BE2C (cell line): Measurements from ENCODE around the gene IDI2.

Source experiments
- DNase-seq: peaks from one replicate; pipeline ENCODE4 v3.0.0-alpha.2; 2020
- H3K27me3 ChIP-seq: fragments of 250-450 bp; sonication (Bioruptor Pico); 2 replicates; pipeline ENCODE4 v1.5.1; 2020; ENCODE audit warnings: mild to moderate bottlenecking
- H3K36me3 ChIP-seq: fragments of 250-450 bp; sonication (Bioruptor Pico); 2 replicates; pipeline ENCODE4 v1.5.1; 2020; ENCODE audit warnings: mild to moderate bottlenecking
- H3K4me1 ChIP-seq: fragments of 250-450 bp; sonication (Bioruptor Pico); 2 replicates; pipeline ENCODE4 v1.5.1; 2020
- H3K4me3 ChIP-seq: 2 replicates; pipeline ENCODE4 v1.5.1; 2011; ENCODE audit warnings: low read depth, low read length
- H3K9me3 ChIP-seq: fragments of 250-450 bp; sonication (Bioruptor Pico); 2 replicates; pipeline ENCODE4 v1.5.1; 2020
- TF ChIP-seq, protein P1 (sequence below): IDR thresholded peaks from 2 replicates; pipeline ENCODE4 v1.5.1; 2012; ENCODE audit warnings: mild to moderate bottlenecking, low read depth, low read length

IDI2 gene

DNA sequence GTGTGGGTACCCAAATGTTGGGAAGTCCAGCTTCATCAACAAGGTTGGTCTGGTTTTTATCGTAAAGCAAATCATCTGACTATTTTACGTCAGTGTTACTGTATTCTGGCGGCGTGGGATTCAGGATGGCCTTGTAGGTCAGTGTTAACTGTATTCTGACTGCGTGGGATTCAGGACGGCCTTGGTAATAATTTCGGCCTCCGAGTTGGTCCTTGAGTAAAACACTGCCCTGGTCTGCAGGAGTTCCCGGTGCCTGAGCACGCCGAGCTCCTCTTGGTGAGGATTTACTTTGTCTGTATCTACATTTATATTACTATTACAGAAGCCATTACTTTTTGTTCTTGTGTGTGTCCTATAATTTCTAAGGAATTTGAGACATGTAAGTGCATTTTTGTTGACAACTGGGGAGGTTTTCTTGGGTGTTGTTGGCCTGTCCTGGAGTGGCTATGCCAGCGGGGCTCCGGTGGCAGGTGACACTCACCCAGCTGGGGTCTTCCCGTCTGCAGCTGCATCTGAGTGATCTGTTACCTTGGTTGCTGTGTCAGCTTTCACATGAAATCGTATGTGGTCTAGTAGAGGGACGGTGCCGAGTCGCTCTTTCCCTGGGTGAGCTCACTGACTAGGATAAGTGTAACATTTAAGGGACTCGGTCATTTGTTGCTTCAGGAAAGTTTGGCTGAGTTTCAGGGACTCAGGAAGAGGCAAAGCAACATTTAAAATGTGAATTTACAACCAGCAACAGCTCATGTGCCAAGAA is 28.2 kb downstream of the IDI2 start:
- Histone ChIP-seq H3K36me3 (peaks cover 100% of the 10 kb centered on the region), H3K9me3 (no peaks in the 10 kb centered on the region), H3K4me1 (no peaks in the 10 kb centered on the region), H3K27me3 (no peaks in the 10 kb centered on the region), H3K4me3 (no peak overlapping the region)
- no peak for DNase-seq
- TF ChIP-seq, protein P1, sequence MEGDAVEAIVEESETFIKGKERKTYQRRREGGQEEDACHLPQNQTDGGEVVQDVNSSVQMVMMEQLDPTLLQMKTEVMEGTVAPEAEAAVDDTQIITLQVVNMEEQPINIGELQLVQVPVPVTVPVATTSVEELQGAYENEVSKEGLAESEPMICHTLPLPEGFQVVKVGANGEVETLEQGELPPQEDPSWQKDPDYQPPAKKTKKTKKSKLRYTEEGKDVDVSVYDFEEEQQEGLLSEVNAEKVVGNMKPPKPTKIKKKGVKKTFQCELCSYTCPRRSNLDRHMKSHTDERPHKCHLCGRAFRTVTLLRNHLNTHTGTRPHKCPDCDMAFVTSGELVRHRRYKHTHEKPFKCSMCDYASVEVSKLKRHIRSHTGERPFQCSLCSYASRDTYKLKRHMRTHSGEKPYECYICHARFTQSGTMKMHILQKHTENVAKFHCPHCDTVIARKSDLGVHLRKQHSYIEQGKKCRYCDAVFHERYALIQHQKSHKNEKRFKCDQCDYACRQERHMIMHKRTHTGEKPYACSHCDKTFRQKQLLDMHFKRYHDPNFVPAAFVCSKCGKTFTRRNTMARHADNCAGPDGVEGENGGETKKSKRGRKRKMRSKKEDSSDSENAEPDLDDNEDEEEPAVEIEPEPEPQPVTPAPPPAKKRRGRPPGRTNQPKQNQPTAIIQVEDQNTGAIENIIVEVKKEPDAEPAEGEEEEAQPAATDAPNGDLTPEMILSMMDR, result no peak

GRCh38 chr10:996031-996430 is 29.6 kb downstream of the IDI2 start:
- TF ChIP-seq, protein P1, result no peak
- no peaks in the 10 kb centered on the region for H3K9me3 ChIP-seq
- H3K4me3 ChIP-seq, result no peak overlapping the region
- peaks cover 88% of the 10 kb centered on the region for H3K36me3 ChIP-seq
- DNase-seq, result no peak
- H3K4me1 ChIP-seq, result no peaks in the 10 kb centered on the region
- no peaks in the 10 kb centered on the region for H3K27me3 ChIP-seq

DNA sequence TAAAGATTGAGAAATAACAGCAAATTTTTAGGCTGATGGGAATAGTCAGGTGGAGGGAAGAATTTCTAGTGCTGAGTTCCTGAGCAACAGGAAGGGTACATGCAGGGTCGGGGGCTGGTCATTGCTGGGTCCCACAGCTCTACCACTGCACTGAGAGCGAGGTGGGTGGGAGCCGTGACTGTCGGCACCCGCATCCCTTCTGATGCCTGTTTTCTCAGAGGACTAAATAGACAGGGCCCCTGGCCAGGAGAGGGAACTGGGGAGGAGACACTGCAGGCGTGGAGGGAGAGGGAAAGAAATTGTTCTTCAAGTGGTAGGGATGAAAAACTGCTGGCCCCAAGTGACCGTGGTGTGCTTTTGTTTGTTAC is 30.1 kb downstream of the IDI2 start:
- no peak overlapping the region for H3K4me3 ChIP-seq
- peaks cover 83% of the 10 kb centered on the region for H3K36me3 ChIP-seq

GRCh38 chr10:994836-995558 is 30.7 kb downstream of the IDI2 start:
- H3K4me1 ChIP-seq, result no peaks in the 10 kb centered on the region
- H3K9me3 ChIP-seq, result no peaks in the 10 kb centered on the region
- no peak overlapping the region for H3K4me3 ChIP-seq
- peaks cover 81% of the 10 kb centered on the region for H3K36me3 ChIP-seq
- H3K27me3 ChIP-seq, result no peaks in the 10 kb centered on the region
- no peak for DNase-seq
- TF ChIP-seq, protein P1, result no peak

More for the DNA sequence above, 30.1 kb downstream of the IDI2 start:
- DNase-seq, result no peak
- TF ChIP-seq, protein P1, result no peak
- H3K27me3 ChIP-seq, result no peaks in the 10 kb centered on the region
- no peaks in the 10 kb centered on the region for H3K4me1 ChIP-seq
- no peaks in the 10 kb centered on the region for H3K9me3 ChIP-seq

- TF ChIP-seq, protein P1, result no peak
- Histone ChIP-seq H3K4me3 (no peak overlapping the region), H3K27me3 (no peaks in the 10 kb centered on the region), H3K36me3 (peaks cover 67% of the 10 kb centered on the region), H3K4me1 (no peaks in the 10 kb centered on the region), H3K9me3 (no peaks in the 10 kb centered on the region)
- no peak for DNase-seq
Observed at GRCh38 chr10:992871-993270, 32.8 kb downstream of the IDI2 start.

- H3K4me1 ChIP-seq, result no peaks in the 10 kb centered on the region
- no peak for DNase-seq
- H3K27me3 ChIP-seq, result no peaks in the 10 kb centered on the region
- no peaks in the 10 kb centered on the region for H3K9me3 ChIP-seq
- TF ChIP-seq, protein P1, result no peak
- H3K4me3 ChIP-seq, result no peak overlapping the region
- H3K36me3 ChIP-seq, result peaks cover 63% of the 10 kb centered on the region
Observed at GRCh38 chr10:992467-992866, 33.2 kb downstream of the IDI2 start.
